H9 (cell line): Measurements from ENCODE around the gene MYL11. TPM values are rescaled to one million over a fixed set of nuclear protein-coding genes. Genes with fewer than 3 reads are reported as not detected.
A peak's percentile ranks its signal among the peaks of the same experiment; 100 is the strongest.

Source experiments
- DNase-seq: peaks from one replicate; pipeline ENCODE4 v3.0.0-alpha.2; 2017
- H2AFZ ChIP-seq: one replicate; pipeline ENCODE4 v1.6.1; 2013; ENCODE audit warnings: mild to moderate bottlenecking, low read length, control low read depth, moderate library complexity
- H2AK5ac ChIP-seq: 2 replicates; pipeline ENCODE4 v1.6.1; 2013; ENCODE audit warnings: low read length, control low read depth, mixed read lengths; ENCODE audit not compliant: insufficient read length
- H2BK120ac ChIP-seq: one replicate; pipeline ENCODE4 v1.6.1; 2013; ENCODE audit warnings: low read depth, mild to moderate bottlenecking, low read length, control low read depth, inconsistent platforms; ENCODE audit not compliant: poor library complexity, severe bottlenecking
- H2BK12ac ChIP-seq: 2 replicates; pipeline ENCODE4 v1.6.1; 2013; ENCODE audit warnings: low read length, control low read depth, mixed read lengths, low read depth; ENCODE audit not compliant: insufficient read length
- H2BK15ac ChIP-seq: 2 replicates; pipeline ENCODE4 v1.6.1; 2013; ENCODE audit warnings: low read depth, low read length, control low read depth
- H2BK20ac ChIP-seq: one replicate; pipeline ENCODE4 v1.6.1; 2013; ENCODE audit warnings: low read depth, mild to moderate bottlenecking, low read length, control low read depth, inconsistent platforms; ENCODE audit not compliant: poor library complexity, severe bottlenecking
- H2BK5ac ChIP-seq: 2 replicates; pipeline ENCODE4 v1.6.1; 2013; ENCODE audit warnings: low read length, control low read depth, mixed read lengths; ENCODE audit not compliant: insufficient read length
- H3K14ac ChIP-seq: 2 replicates; pipeline ENCODE4 v1.6.1; 2013; ENCODE audit warnings: low read length, control low read depth; ENCODE audit not compliant: insufficient read depth
- H3K18ac ChIP-seq: 2 replicates; pipeline ENCODE4 v1.6.1; 2013; ENCODE audit warnings: low read depth, mild to moderate bottlenecking, mixed read lengths, low read length, control low read depth; ENCODE audit not compliant: insufficient read length
- H3K23ac ChIP-seq: 2 replicates; pipeline ENCODE4 v1.6.1; 2013; ENCODE audit warnings: low read length, control low read depth, mixed read lengths, low read depth; ENCODE audit not compliant: insufficient read length
- H3K23me2 ChIP-seq: 2 replicates; pipeline ENCODE4 v1.6.1; 2013; ENCODE audit warnings: low read depth, mild to moderate bottlenecking, mixed read lengths, low read length, control low read depth; ENCODE audit not compliant: insufficient read length, poor library complexity, severe bottlenecking
- H3K27ac ChIP-seq: 2 replicates; pipeline ENCODE4 v1.5.1; 2013; ENCODE audit warnings: low read length, control low read depth, mixed read lengths, low read depth; ENCODE audit not compliant: insufficient read length
- H3K27me3 ChIP-seq: 2 replicates; pipeline ENCODE4 v1.6.1; 2013; ENCODE audit warnings: low read length, control low read depth, inconsistent platforms; ENCODE audit not compliant: insufficient read depth
- H3K4ac ChIP-seq: 2 replicates; pipeline ENCODE4 v1.6.1; 2013; ENCODE audit warnings: low read depth, mild to moderate bottlenecking, control low read depth, inconsistent platforms, low read length, moderate library complexity
- H3K4me1 ChIP-seq: 2 replicates; pipeline ENCODE4 v1.6.1; 2013; ENCODE audit warnings: low read length, control low read depth, inconsistent platforms; ENCODE audit not compliant: insufficient read depth
- H3K4me2 ChIP-seq: 2 replicates; pipeline ENCODE4 v1.6.1; 2013; ENCODE audit warnings: low read length, control low read depth, mixed read lengths; ENCODE audit not compliant: insufficient read length, insufficient read depth
- H3K56ac ChIP-seq: 2 replicates; pipeline ENCODE4 v1.6.1; 2013; ENCODE audit warnings: low read depth, mild to moderate bottlenecking, mixed read lengths, low read length, control low read depth; ENCODE audit not compliant: insufficient read length
- H3K79me1 ChIP-seq: 2 replicates; pipeline ENCODE4 v1.6.1; 2013; ENCODE audit warnings: low read depth, mild to moderate bottlenecking, moderate library complexity, low read length, control low read depth, inconsistent platforms; ENCODE audit not compliant: insufficient read depth, poor library complexity, severe bottlenecking
- H3K79me2 ChIP-seq: 2 replicates; pipeline ENCODE4 v1.6.1; 2013; ENCODE audit warnings: low read length, control low read depth, inconsistent platforms; ENCODE audit not compliant: insufficient read depth
- H3K9ac ChIP-seq: 2 replicates; pipeline ENCODE4 v1.6.1; 2013; ENCODE audit warnings: low read length, control low read depth, mixed read lengths; ENCODE audit not compliant: insufficient read length; ENCODE audit errors: extremely low read depth
- H3K9me3 ChIP-seq: one replicate; pipeline ENCODE4 v1.6.1; 2013; ENCODE audit warnings: low read depth, low read length, inconsistent platforms; ENCODE audit not compliant: control insufficient read depth
- H3T11ph ChIP-seq: one replicate; pipeline ENCODE4 v1.6.1; 2013; ENCODE audit warnings: mild to moderate bottlenecking, low read length, control low read depth, inconsistent platforms
- H4K20me1 ChIP-seq: one replicate; pipeline ENCODE4 v1.6.1; 2013; ENCODE audit not compliant: control insufficient read depth, insufficient read length, insufficient read depth
- H4K5ac ChIP-seq: 2 replicates; pipeline ENCODE4 v1.6.1; 2013; ENCODE audit warnings: low read depth, mild to moderate bottlenecking, mixed read lengths, low read length, control low read depth; ENCODE audit not compliant: insufficient read length
- H4K8ac ChIP-seq: replicated peaks from 2 replicates; pipeline ENCODE4 v1.6.1; 2013; ENCODE audit warnings: low read length, control low read depth, mixed read lengths, low read depth; ENCODE audit not compliant: insufficient read length
- H4K91ac ChIP-seq: 2 replicates; pipeline ENCODE4 v1.6.1; 2013; ENCODE audit warnings: low read depth, mild to moderate bottlenecking, moderate library complexity, mixed read lengths, low read length, control low read depth; ENCODE audit not compliant: insufficient read length
- H3K27ac Mint-ChIP-seq, 3 experiments: 2 replicates in 2 of 3; 3 replicates in 1 of 3; pipeline ENCODE4 v1.8.0; 2020 to 2021; ENCODE audit warnings: mixed read lengths in 3 of 3, mild to moderate bottlenecking in 1 of 3, moderate library complexity in 1 of 3
- H3K27me3 Mint-ChIP-seq: 2 replicates; pipeline ENCODE4 v1.8.0; 2021; ENCODE audit warnings: low read depth, mild to moderate bottlenecking, moderate library complexity, mixed read lengths
- H3K36me3 Mint-ChIP-seq, 3 experiments: 2 replicates in 2 of 3; 3 replicates in 1 of 3; pipeline ENCODE4 v1.8.0; 2020 to 2021; ENCODE audit warnings: low read depth in 3 of 3, mixed read lengths in 3 of 3; ENCODE audit not compliant: insufficient read depth in 1 of 3
- H3K4me1 Mint-ChIP-seq, 2 experiments: 2 replicates each; pipeline ENCODE4 v1.8.0; 2020; ENCODE audit warnings: mixed read lengths in 2 of 2
- H3K4me3 Mint-ChIP-seq, 2 experiments: 2 replicates in 1 of 2; 3 replicates in 1 of 2; pipeline ENCODE4 v1.8.0; 2020 to 2021; ENCODE audit warnings: mild to moderate bottlenecking in 2 of 2, mixed read lengths in 2 of 2, moderate library complexity in 1 of 2
- H3K9me3 Mint-ChIP-seq, 2 experiments: 2 replicates in 1 of 2; 3 replicates in 1 of 2; pipeline ENCODE4 v1.8.0; 2020; ENCODE audit warnings: mild to moderate bottlenecking in 2 of 2, mixed read lengths in 2 of 2, moderate library complexity in 1 of 2
- WGBS: extraction: QIAGEN DNeasy Blood & Tissue Kit; methylation state at CpG from one replicate; pipeline ENCODE4 v1.1.7; 2013; ENCODE audit warnings: missing lambda C conversion rate, low lambda C conversion rate, mixed read lengths; ENCODE audit not compliant: insufficient read length; ENCODE audit errors: extremely low coverage; 5-methylcytosine and 5-hydroxymethylcytosine counted together
- total RNA-seq: library from RNA; stranded (reverse); gene quantifications from 2 replicates; pipeline ENCODE4 v1.2.1, GENCODE V29; 2021
- TF ChIP-seq, protein P1 (sequence below): fragments of 200-600 bp; sonication (generic); conservative IDR thresholded peaks from 3 replicates; pipeline ENCODE4 v1.8.0; 2021; ENCODE audit warnings: antibody characterized with exemption, mild to moderate bottlenecking

The MYL11 gene
- total RNA-seq, 1 experiment from 2014 or later: 0.70 TPM

DNA sequence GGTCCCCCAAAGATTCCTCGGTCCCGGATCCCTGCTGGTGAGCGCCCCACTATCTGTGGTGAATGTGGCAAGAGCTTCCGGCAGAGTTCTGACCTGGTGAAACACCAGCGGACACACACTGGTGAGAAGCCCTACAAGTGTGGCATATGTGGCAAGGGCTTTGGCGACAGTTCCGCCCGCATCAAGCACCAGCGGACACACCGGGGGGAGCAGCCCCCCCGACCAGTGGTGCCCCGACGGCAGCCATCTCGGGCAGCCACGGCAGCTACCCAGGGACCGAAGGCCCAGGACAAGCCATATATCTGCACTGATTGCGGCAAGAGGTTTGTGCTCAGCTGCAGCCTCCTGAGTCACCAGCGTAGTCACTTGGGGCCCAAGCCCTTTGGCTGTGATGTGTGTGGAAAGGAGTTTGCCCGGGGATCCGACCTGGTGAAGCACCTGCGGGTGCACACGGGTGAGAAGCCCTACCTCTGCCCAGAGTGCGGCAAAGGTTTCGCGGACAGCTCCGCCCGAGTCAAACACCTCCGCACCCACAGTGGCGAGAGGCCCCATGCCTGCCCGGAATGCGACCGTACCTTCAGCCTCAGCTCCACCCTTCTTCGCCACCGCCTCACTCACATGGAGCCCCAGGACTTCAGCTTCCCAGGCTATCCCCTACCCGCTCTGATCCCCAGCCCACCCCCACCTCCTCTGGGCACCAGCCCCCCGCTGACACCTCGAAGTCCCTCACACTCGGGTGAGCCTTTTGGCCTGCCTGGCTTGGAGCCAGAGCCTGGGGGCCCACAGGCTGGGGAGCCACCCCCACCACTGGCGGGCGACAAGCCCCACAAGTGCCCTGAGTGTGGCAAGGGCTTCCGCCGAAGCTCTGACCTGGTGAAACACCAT is 23.4 kb downstream of the MYL11 start:
- Histone ChIP-seq H3K4ac (no peak overlapping the region), H4K91ac (no peak overlapping the region), H2BK12ac (no peak overlapping the region), H3K18ac (no peak overlapping the region), H4K8ac (no peak overlapping the region), H3K9ac (no peak overlapping the region), H2BK120ac (no peak overlapping the region), H2BK5ac (no peak overlapping the region), H3K79me2 (peaks cover 4% of the 10 kb centered on the region; the same call in 1 of the 2 replicates), H3K14ac (no peak overlapping the region), H2AFZ (no peak overlapping the region), H2BK15ac (no peak overlapping the region), H3T11ph (no peak overlapping the region), H3K56ac (no peak overlapping the region), H3K79me1 (no peaks in the 10 kb centered on the region), H3K4me1 (no peaks in the 10 kb centered on the region; the same call in 1 of the 2 replicates), H3K4me2 (no peak overlapping the region), H2AK5ac (no peak overlapping the region), H4K20me1 (no peaks in the 10 kb centered on the region), H2BK20ac (no peak overlapping the region), H3K27me3 (no peaks in the 10 kb centered on the region), H3K27ac (no peak overlapping the region), H3K23ac (no peak overlapping the region), H3K9me3 (no peaks in the 10 kb centered on the region), H3K23me2 (peaks cover 22% of the 10 kb centered on the region), H4K5ac (no peak overlapping the region)
- peaks cover 9 to 33% (median 20%) of the 10 kb centered on the region in 3 experiments; a peak in 6 of 7 replicates for H3K36me3 Mint-ChIP-seq
- H3K27me3 Mint-ChIP-seq: peaks cover 2% of the 10 kb centered on the region
- peaks cover 34 to 47% of the 10 kb centered on the region in 2 experiments for H3K4me1 Mint-ChIP-seq
- WGBS: no CpG with 5 or more reads among the region's 42 CpGs
- no peaks in the 10 kb centered on the region; a peak in 1 of 5 replicates for H3K9me3 Mint-ChIP-seq
- H3K4me3 Mint-ChIP-seq: no peak overlapping the region
- DNase-seq: no peak
- TF ChIP-seq, protein P1, sequence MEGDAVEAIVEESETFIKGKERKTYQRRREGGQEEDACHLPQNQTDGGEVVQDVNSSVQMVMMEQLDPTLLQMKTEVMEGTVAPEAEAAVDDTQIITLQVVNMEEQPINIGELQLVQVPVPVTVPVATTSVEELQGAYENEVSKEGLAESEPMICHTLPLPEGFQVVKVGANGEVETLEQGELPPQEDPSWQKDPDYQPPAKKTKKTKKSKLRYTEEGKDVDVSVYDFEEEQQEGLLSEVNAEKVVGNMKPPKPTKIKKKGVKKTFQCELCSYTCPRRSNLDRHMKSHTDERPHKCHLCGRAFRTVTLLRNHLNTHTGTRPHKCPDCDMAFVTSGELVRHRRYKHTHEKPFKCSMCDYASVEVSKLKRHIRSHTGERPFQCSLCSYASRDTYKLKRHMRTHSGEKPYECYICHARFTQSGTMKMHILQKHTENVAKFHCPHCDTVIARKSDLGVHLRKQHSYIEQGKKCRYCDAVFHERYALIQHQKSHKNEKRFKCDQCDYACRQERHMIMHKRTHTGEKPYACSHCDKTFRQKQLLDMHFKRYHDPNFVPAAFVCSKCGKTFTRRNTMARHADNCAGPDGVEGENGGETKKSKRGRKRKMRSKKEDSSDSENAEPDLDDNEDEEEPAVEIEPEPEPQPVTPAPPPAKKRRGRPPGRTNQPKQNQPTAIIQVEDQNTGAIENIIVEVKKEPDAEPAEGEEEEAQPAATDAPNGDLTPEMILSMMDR: no peak
- H3K27ac Mint-ChIP-seq: 0 out of 7 replicates have a peak overlapping the region, but pooled peaks of 1 of the 3 experiments have one; percentile 77
